Measurements from ENCODE around the gene HNRNPDL.
"Not testable (repeated sequence)": the region's sequence is repeated elsewhere in the genome, so short reads cannot be mapped to it uniquely, and the experiment has no call there.

HNRNPDL gene

DNA sequence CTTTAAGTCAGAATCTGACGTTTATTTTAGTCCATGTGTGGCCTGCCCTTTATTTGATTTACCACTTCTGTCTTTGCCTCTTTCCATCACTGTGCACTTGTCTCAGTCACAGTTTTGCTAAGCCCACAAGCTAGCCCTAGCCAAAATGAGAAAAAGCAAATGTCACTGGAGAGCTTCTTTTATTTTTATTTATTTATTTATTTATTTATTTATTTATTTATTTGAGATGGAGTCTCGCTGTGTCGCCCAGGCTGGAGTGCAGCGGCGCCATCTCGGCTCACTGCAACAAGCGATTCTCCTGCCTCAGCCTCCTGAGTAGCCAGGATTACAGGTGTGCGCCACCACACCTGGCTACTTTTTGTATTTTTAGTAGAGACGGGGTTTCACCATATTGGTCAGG is 40.2 kb downstream of the HNRNPDL start:
- not testable (repeated sequence) for DNase-seq (ENCODE audit: low read depth in 1 of 2, low spot score in 1 of 2)

DNA sequence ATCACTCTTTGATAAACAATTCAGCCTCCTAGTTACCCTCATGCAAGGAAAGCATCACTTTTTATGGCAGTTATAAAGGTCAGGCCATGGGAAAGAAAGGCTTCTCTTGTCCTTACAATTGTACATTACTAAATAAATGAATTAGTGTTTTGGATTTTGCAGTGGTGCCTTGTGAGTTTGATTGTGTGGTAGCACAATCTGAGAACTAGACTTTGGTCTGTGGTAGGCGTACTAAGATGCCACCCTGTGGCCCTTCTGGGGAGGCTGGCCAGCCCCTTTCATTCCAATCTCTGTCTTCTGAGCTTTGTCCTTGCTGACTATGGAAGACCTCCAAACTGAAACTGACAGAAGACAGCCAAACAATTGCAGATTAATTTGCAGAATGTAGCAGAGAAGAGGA is 41.9 kb downstream of the HNRNPDL start:
- DNase-seq (ENCODE audit: low read depth in 1 of 2, low spot score in 1 of 2), result no peak

DNA sequence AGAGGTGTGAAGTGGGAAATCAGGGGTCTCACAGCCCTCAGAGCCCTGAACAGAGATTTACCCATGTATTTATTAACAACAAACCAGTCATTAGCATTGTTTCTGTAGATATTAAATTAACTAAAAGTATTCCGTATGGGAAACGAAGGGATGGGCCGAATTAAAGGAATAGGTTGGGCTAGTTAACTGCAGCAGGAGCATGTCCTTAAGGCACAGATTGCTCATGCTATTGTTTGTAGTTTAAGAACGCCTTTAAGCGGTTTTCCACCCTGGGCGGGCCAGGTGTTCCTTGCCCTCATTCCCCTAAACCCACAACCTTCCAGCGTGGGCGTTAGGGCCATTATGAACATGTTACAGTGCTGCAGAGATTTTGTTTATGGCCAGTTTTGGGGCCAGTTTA is 44.0 kb downstream of the HNRNPDL start:
- DNase-seq (ENCODE audit: low read depth in 1 of 2, low spot score in 1 of 2), result not testable (repeated sequence)

- DNase-seq (ENCODE audit: low read depth in 1 of 2, low spot score in 1 of 2), result no peak
Observed at GRCh38 chr4:82382751-82383150, 47.5 kb downstream of the HNRNPDL start.

GRCh38 chr4:82381661-82382296 is 48.5 kb downstream of the HNRNPDL start:
- no peak for DNase-seq (ENCODE audit: low read depth in 1 of 2, low spot score in 1 of 2)

GRCh38 chr4:82381235-82381634 is 49.0 kb downstream of the HNRNPDL start:
- no peak for DNase-seq (ENCODE audit: low read depth in 1 of 2, low spot score in 1 of 2)

GRCh38 chr4:82380831-82381230 is 49.4 kb downstream of the HNRNPDL start:
- no peak for DNase-seq (ENCODE audit: low read depth in 1 of 2, low spot score in 1 of 2)

DNA sequence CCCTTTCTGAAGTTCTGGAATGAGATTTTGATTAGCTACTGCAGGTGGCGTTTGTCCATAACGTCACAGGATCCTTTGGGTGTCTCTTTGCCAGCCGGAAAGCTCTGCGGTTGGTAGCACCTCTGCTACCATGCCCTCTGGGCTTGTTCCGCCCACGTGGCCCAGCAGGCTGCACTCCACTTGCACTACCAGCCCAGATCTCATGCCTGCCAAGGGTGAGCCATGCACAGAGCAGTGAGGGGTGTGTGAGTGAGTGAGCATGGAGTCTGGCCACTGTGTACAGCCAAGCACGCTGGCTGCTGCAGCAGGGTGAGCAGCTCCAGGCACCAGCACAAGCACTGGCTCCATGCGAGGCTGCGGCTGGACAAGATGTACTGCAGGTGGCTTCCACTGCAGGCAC is 49.9 kb downstream of the HNRNPDL start:
- DNase-seq (ENCODE audit: low read depth in 1 of 2, low spot score in 1 of 2), result no peak

- no peak for DNase-seq (ENCODE audit: low read depth in 1 of 2, low spot score in 1 of 2)
Observed at GRCh38 chr4:82376109-82376508, 54.2 kb downstream of the HNRNPDL start.

GRCh38 chr4:82373816-82374625 is 56.2 kb downstream of the HNRNPDL start, which contains the start of gene HNRNPD:
HNRNPD (minus strand) TSS chr4:82373991; CDS start chr4:82373678, 313 bp downstream.
- peak; percentile 75 to 79 for DNase-seq (ENCODE audit: low read depth in 1 of 2, low spot score in 1 of 2)

DNA sequence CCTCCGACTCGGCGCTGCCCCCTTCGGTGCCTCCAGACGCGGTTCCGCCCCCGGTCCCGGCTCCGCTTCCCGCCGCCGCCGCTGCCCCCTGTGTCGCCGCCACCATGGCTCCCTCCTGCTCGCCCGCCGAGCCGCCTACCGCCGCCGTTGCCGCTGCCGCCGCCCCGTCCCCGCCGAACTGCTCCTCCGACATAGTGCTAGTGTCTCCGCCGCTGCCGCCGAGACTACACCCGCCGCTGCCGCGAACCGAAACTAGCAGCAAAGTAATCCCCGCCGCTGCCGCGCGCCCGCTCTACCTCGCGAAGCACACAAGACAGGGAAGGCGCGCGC is 56.8 kb downstream of the HNRNPDL start:
- no peak for DNase-seq (ENCODE audit: low read depth in 1 of 2, low spot score in 1 of 2)

Data from stimulated activated CD4-positive, alpha-beta T cell treated with anti-CD3 and anti-CD28 coated beads, Interleukin-15, amount 100 ng/mL, for 1 hour (primary cell).